Neuron (in vitro differentiated cells): ENCODE data around the gene TROAP.

ENCODE experiments used
- H2AFZ ChIP-seq: one replicate; pipeline ENCODE4 v1.6.1; 2013; ENCODE audit warnings: low read depth, mild to moderate bottlenecking, inconsistent platforms, low read length, moderate library complexity
- H3K27me3 ChIP-seq: one replicate; pipeline ENCODE4 v1.6.1; 2013; ENCODE audit warnings: low read length; ENCODE audit not compliant: insufficient read depth
- H3K36me3 ChIP-seq: one replicate; pipeline ENCODE4 v1.6.1; 2013; ENCODE audit warnings: low read length; ENCODE audit not compliant: insufficient read depth
- H3K4me1 ChIP-seq: one replicate; pipeline ENCODE4 v1.6.1; 2013; ENCODE audit warnings: low read length; ENCODE audit not compliant: insufficient read depth
- H3K4me3 ChIP-seq: 2 replicates; pipeline ENCODE4 v1.5.1; 2013; ENCODE audit warnings: mild to moderate bottlenecking, low read length, moderate library complexity
- H3K9me3 ChIP-seq: one replicate; pipeline ENCODE4 v1.6.1; 2013; ENCODE audit warnings: low read length

The TROAP gene

DNA sequence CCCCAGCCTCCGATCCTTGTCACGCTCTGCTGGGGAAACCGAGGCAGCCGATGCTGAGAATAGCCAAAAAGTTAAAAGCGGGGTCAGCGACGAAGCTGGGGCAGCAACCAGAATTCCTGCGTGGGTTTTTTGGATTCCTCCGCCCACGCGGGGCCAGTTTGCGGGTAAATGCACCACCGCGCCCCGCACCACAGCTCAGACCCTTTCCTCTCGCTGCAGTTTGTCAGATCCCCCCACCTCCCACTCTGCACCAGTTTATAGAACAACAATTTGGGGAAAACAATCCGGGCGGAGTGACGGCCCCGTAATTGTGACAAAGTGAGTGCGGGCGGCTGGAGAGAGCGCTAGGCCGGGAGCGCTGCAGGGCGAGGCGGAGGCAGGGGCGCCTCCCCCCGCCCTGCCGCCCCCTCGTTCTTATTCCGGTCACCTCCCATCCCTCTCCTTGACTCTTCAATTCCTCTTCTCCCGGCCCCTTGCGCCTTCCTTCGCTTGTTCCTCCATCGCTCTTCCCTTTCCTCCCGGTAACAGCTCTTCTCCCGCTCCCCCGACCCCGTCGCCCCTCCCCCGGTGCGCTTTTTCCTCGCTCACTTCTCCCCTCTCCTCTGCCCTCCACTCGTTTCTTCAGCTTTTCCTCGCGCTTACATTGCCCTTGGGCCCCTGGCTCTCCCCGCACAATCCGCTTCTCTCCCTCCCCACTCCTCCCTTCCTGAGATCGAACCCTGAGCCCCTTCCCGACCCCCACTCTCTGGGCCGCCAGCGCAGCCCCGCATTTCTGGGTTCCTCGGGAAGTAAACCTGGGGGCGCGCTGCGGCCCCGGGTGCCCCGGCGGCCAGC, 23.0 kb downstream of the TROAP start:
- no peaks in the 10 kb centered on the region for H3K36me3 ChIP-seq
- peaks cover 38% of the 10 kb centered on the region for H3K27me3 ChIP-seq
- H3K9me3 ChIP-seq = no peaks in the 10 kb centered on the region
- H2AFZ ChIP-seq = peak overlapping the region; percentile 60
- peaks cover 62% of the 10 kb centered on the region for H3K4me1 ChIP-seq
- peak overlapping the region; percentile 40 for H3K4me3 ChIP-seq

DNA sequence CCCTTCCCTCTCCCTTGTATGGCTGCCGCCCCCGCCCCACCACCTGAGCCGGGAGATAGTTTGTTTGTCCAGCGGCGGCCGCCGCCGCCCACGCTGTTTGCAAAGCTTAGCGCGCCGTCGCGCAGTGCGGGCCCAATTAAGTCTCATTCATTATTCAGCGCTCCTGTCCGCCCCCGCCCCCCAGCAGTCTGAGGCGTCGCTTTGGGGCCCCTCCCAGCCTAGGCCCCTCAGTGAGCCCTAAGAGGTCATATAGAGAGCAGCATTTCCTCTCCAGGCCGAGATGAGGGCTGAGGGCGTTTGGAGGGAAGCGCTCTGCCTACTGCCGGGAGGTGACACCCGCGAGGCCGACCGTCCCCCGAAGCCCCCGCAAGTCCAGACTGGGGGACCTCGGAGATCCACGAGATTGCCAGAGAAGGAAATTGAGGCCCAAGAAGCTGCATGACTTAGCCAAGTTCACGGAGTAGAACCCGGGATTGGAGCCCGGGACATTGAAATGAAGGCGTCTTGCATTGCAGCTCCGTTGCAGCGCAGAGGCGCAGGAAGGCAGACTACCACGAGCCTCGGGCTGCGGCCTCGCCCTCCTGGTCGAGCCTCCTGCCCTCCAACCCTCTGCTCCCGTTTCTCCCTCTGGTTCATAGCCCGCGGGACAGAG, 23.7 kb downstream of the TROAP start, which contains the start of gene DNAJC22:
Gene DNAJC22, plus strand, starts transcription at position 230 of the 652 bp plus-strand sequence. CDS start 1,985 bp downstream, outside the sequence.
- peaks cover 54% of the 10 kb centered on the region for H3K4me1 ChIP-seq
- no peaks in the 10 kb centered on the region for H3K9me3 ChIP-seq
- H3K36me3 ChIP-seq = no peaks in the 10 kb centered on the region
- H3K27me3 ChIP-seq = peaks cover 32% of the 10 kb centered on the region
- H3K4me3 ChIP-seq = peak within 1 kb of the TSS; percentile 40
- H2AFZ ChIP-seq = peak within 1 kb of the TSS; percentile 60

DNA sequence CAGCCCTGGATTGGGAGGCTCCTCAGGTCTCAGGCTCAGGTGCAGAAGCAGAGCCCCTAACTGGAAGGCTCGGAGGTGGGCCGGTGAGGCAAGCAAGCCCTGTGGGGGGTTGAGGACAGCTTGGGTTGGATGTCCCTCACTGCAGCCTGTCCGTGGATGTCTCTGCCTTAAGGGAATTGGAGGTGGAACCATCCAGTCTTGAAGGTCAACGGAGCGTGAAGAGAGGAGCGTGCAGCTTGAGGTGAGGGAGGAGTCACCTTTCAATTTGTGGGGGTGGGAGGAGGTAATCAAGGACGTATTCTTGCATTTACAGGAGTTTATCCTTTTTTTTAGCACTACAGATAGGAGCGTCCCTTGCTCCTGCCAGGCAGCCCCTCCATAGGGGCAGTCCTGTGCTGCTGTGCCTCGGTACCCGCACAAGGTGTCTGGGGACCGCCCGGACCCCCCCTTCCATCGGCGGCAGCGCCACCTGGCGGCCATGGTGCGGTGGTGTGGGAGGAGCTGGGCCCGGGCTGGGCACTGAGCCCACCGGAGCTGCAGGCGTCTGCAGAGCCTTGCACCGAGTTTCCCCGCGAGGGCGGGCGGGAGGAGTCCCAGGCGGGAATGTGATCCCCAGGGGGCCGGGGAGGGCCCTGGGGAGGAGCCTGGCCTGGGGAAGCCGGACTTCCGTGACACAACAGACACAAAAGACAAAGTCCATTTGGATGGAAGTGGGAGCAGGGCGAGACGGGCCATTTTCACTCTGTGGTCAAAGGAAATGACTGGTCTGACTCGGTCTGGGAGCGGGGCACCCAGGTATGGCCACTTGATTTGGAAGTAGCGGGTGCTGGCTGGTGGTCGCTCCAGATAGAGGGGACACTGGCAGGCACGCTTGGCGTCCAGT, 24.5 kb downstream of the TROAP start:
- Histone ChIP-seq H3K27me3 (peaks cover 32% of the 10 kb centered on the region), H3K36me3 (no peaks in the 10 kb centered on the region), H3K4me3 (peak overlapping the region; percentile 40), H3K9me3 (no peaks in the 10 kb centered on the region), H2AFZ (peak overlapping the region; percentile 51), H3K4me1 (peaks cover 53% of the 10 kb centered on the region)

- no peak overlapping the region for H2AFZ ChIP-seq
- no peak overlapping the region for H3K4me3 ChIP-seq
- peaks cover 31% of the 10 kb centered on the region for H3K27me3 ChIP-seq
- H3K9me3 ChIP-seq = no peaks in the 10 kb centered on the region
- H3K4me1 ChIP-seq = peaks cover 41% of the 10 kb centered on the region
- H3K36me3 ChIP-seq = no peaks in the 10 kb centered on the region
These were observed 25.7 kb downstream of the TROAP start for GRCh38 chr12:49348781-49349180.

DNA sequence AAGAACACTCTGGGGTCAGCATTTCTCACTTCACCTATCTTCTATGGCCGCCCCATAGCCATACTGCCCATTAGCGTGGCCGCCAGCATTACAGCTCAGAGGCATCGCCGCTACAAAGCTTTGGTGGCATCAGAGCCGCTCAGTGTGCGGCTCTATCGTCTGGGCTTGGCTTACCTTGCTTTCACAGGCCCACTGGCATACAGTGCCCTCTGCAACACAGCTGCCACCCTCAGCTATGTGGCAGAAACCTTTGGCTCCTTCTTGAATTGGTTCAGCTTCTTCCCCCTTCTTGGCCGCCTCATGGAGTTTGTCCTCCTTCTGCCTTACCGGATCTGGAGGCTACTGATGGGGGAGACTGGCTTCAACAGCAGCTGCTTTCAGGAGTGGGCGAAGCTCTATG, 26.2 kb downstream of the TROAP start:
- Histone ChIP-seq H3K27me3 (peaks cover 27% of the 10 kb centered on the region), H3K4me3 (no peak overlapping the region)

GRCh38 chr12:49352351-49352750, 29.3 kb downstream of the TROAP start:
- Histone ChIP-seq H3K4me3 (no peak overlapping the region), H2AFZ (no peak overlapping the region), H3K27me3 (peaks cover 9% of the 10 kb centered on the region), H3K4me1 (peaks cover 11% of the 10 kb centered on the region), H3K9me3 (no peaks in the 10 kb centered on the region), H3K36me3 (no peaks in the 10 kb centered on the region)

More for the DNA sequence above, 26.2 kb downstream of the TROAP start:
- Histone ChIP-seq H2AFZ (no peak overlapping the region), H3K9me3 (no peaks in the 10 kb centered on the region), H3K4me1 (peaks cover 37% of the 10 kb centered on the region), H3K36me3 (no peaks in the 10 kb centered on the region)

GRCh38 chr12:49355913-49356312, 32.9 kb downstream of the TROAP start:
- no peaks in the 10 kb centered on the region for H3K4me1 ChIP-seq
- no peaks in the 10 kb centered on the region for H3K36me3 ChIP-seq
- no peaks in the 10 kb centered on the region for H3K9me3 ChIP-seq
- H2AFZ ChIP-seq = no peak overlapping the region
- no peak overlapping the region for H3K4me3 ChIP-seq
- no peaks in the 10 kb centered on the region for H3K27me3 ChIP-seq

DNA sequence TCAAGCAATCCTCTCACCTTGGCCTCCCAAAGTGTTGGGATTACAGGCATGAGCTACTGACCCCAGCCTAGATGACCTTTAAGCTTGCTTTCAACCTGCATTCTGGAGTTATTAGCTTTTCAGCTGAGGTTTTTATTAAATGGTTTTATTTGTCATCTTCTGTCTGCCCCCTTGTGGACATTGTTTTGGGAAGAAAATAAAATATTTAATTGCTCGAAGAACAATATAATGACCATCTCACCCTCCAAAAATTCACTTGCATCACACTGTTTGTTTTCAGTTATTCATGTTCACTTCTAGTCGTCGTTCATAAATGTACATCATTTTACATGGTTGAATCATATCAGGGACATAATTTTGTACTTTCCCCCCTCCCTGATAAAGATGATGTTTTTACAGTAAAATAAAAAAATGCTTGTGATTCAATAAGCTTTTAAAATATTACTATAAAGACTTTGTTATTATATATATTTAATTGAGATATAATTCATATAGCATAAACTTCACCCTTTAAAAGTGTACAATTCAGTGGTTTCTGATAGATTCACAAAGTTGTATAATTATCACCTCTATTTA, 34.1 kb downstream of the TROAP start:
- Histone ChIP-seq H3K9me3 (no peaks in the 10 kb centered on the region), H3K4me3 (no peak overlapping the region), H3K36me3 (no peaks in the 10 kb centered on the region), H3K4me1 (no peaks in the 10 kb centered on the region), H3K27me3 (no peaks in the 10 kb centered on the region), H2AFZ (no peak overlapping the region)

DNA sequence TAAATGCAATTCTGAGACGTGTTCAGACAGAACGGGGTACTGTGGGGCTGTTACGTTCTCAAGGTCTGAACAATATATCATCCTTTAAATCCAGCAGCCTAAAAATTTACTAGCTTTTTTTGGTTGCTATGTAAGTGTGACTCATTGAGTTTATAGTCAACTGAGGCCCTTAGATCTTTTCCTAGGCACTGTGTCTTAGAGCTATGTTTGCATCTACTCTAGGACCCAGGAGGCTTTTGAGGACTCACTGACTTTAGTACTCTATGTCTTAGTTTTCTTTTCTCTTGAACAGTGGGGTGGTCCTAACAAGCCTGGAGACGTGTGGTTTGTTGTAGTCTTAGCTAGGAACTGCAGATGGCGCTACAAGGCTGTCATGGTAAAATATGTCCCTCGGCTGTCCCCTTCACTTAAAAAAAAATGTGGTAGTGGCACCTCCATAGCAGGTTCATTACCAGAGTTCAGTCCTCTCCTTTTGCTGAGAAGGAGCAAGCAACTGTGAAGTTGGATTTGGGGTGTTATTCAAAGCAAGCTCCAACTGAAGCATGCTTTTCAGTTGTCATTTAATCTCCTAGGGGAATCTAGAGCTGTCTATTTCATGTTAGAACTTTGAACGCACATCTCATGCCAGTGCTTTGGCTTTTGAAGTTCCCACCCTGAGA, 35.6 kb downstream of the TROAP start:
- Histone ChIP-seq H3K4me3 (no peak overlapping the region), H3K9me3 (no peaks in the 10 kb centered on the region), H3K36me3 (no peaks in the 10 kb centered on the region), H3K4me1 (no peaks in the 10 kb centered on the region), H3K27me3 (no peaks in the 10 kb centered on the region), H2AFZ (no peak overlapping the region)

DNA sequence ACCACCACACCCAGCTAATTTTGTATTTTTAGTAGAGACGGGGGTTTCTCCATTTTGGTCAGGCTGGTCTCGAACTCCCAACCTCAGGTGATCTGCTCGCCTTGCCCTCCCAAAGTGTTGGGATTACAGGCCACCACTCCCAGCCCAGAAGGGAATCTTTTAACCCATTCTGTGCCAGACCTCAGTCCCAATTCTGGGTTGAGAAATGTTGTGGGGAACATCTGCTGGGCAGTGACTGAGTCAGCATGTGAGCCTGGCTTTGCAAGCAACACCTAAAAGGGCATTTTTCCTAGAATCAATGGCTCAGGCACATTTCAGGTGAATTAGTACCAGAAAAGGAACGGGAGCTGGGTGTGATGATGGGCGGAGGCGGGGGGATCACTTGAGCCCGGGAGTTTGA, 36.6 kb downstream of the TROAP start:
- H3K4me1 ChIP-seq = no peaks in the 10 kb centered on the region
- H3K27me3 ChIP-seq = no peaks in the 10 kb centered on the region
- H3K36me3 ChIP-seq = no peaks in the 10 kb centered on the region
- no peak overlapping the region for H3K4me3 ChIP-seq
- no peak overlapping the region for H2AFZ ChIP-seq
- no peaks in the 10 kb centered on the region for H3K9me3 ChIP-seq

DNA sequence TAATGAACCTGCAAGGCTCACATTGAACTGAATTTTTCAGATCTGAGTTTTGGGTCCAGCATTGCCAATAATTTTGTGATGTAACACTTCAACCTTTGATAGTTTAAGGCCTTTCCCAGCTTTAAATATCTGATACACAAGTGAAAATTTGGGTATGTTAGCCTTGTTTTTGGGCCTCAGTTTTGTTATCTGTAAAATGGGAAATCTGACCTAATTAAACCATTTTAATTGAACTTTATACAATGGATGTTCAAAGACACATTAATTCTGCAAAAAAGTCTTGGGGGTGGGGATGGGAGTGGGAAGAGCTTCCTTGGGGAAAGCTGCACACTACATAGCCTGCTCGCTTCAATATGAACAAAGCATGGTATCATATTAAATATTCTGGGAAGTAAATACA, 39.0 kb downstream of the TROAP start:
- H3K27me3 ChIP-seq = no peaks in the 10 kb centered on the region
- H3K9me3 ChIP-seq = no peaks in the 10 kb centered on the region
- no peak overlapping the region for H3K4me3 ChIP-seq
- H3K4me1 ChIP-seq = no peaks in the 10 kb centered on the region
- no peak overlapping the region for H2AFZ ChIP-seq
- H3K36me3 ChIP-seq = no peaks in the 10 kb centered on the region

GRCh38 chr12:49364989-49365388, 41.9 kb downstream of the TROAP start:
- no peaks in the 10 kb centered on the region for H3K27me3 ChIP-seq
- peaks cover 7% of the 10 kb centered on the region for H3K4me1 ChIP-seq
- H2AFZ ChIP-seq = no peak overlapping the region
- H3K36me3 ChIP-seq = no peaks in the 10 kb centered on the region
- H3K4me3 ChIP-seq = no peak overlapping the region
- H3K9me3 ChIP-seq = no peaks in the 10 kb centered on the region
